ENCODE results near the gene UTS2B.
A peak's percentile ranks its signal among the peaks of the same experiment; 100 is the strongest.
"Not testable (repeated sequence)": the region's sequence is repeated elsewhere in the genome, so short reads cannot be mapped to it uniquely, and the experiment has no call there.

UTS2B gene

DNA sequence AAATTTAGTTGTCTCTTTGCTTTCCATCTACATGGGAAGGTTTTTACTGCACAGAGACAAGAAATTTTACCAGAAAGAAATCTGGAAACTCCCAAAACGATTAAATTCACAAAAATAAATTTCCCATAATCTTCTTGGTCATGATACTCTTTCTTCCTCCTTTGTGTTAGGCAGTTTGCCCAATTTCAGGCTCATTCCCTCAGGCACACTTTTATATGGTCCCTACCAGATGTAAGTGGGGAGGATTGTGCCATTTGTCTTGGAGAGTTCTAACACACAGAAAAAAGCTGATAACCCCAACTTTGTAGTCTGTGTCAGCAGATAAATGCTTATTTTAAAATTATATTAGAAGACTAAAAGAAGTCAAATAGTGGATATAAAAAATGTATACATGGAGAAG lies 50.2 kb downstream of the UTS2B start:
- DNase-seq (ENCODE audit: low spot score), result no peak

DNA sequence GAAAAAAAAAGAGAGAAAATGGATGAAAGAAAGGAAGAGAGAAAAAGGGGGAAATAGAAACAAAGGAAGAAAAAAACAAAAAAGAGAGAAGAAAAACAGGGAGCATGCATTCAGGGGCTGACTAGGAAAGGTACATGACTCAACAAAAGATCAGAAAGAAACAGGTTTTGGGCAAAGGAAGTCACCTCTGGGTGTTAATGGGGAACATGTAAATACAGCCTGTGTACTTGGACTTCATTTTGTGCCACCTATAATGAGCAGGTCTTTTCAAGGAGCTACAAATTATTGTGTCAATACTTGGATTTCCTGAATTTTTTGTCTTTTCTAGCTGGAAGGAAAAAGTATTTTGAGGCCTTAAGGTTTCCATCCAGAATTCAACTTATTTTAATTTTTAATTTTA lies 54.6 kb downstream of the UTS2B start:
- no peak for DNase-seq (ENCODE audit: low spot score)

DNA sequence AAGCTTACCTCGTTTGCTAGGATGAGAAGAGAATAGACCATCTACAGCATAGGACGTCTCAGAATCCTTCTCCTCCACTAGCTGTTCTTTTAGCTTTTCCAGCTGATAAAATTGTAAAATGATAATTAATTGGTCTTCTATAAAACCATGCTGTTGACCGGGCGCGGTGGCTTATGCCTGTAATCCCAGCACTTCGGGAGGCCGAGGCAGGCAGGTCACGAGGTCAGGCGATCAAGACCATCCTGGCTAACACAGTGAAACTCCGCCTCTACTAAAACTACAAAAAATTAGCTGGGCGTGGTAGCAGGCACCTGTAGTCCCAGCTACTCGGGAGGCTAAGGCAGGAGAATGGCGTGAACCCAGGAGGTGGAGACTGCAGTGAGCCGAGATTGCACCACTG lies 55.1 kb downstream of the UTS2B start:
- not testable (repeated sequence) for DNase-seq (ENCODE audit: low spot score)

DNA sequence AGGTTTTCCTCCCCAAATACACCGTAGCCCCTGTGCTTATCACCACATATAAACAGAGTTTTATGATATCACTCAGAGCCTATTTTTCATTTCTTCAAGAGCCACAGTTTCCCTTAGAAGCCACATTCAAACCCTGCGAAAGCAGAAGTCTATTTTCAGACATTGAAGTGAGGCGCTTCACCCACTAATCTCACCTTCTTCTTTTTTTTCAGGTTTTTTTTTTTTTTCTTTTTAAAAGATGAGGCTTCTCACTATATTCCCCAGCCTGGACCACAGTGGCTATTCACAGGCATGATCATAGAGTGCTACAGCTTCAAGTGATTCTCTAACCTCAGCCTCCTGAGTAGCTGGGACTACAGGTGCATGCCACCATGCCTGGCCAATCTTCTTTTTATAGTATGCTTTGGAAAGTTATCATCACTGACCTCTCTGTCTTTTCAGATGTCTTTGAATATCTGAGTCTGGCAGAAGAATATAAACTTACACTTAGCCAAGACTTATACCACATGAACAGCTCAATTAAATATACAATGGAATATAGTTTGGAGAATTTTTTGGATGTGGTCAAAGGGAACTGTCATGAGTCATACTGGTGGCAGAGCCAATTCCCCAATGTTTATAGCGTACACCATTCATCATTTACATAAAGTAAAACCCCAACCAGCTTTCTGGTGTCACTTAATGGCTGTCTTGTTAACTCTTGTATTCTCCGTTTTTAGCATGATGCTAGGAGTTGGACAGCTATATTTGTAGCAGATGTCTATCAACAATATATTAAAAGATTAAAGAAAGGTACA lies 60.8 kb downstream of the UTS2B start:
- DNase-seq (ENCODE audit: low spot score), result no peak

DNA sequence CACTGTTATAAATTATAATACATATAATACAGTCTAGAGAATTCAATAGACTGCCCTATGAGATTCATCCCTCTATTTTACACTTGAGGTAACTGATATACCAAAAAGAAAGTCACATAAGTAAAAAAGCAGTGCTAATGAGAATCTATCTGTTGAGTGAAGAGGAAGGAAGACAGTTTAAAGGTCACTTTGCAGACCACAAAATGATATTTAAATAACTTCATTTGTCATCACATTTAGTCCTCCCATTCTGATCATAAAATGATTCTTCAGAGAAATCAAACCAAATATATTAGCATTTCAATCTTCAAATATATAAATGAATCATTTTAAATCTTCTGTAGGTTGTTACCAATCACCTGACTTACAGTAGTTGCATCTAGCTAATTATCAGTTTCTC lies 61.6 kb downstream of the UTS2B start:
- no peak for DNase-seq (ENCODE audit: low spot score)

DNA sequence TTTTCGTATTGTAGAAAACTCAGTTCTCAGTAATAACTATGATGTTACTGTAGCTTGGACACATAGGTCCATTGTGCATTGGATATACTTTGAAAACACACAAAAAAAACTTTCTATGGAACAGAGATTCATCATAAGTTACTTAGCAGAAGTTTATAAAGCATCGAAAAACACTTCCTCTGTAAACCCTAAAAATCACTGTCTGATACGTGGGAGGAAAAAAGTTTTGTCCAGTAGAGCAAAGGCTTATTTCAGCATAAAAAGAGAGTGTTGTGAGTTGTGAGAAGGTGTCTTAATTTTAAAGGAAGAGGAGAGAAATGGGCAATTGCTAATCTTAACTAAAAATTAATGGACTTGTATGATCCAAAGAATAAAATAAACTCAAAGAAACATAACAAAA lies 66.5 kb downstream of the UTS2B start:
- no peak for DNase-seq (ENCODE audit: low spot score)

DNA sequence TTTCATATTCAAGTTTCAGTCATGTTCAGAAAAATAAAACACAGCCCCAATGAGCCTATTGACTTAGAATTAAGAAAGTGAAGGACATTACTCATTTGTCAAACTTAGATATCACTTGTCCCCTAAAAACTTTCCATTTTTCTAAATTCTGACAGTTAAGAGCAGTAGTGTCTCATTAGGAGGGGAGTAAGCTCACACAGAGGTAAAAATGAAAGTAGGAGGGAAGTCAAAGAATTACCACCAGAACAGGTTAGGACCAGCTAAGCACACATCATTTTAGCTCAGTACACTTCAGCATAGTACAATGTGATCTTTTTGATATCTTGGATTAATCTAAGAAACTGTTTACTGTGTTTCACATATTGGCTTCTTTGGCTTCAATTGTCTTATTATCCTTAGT lies 67.0 kb downstream of the UTS2B start:
- DNase-seq (ENCODE audit: low spot score), result peak; percentile 8

DNA sequence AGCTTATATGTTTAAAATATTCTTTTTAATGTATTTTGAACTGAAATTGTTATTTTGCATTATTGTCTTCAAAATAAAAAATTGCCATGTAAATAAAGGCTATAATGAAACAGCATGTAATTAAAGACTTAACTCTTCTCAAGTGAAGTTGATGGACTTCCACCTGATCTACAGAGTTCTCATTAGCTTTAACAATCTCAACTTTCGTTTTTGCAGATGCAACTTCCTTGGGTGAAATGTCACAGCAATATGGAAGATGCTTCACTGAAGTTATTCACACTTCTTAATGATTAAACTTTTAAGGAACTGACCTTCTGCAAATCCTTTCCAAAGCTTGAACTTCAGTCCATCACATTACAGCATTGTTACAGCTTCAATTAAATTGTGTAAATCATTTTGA lies 67.7 kb downstream of the UTS2B start:
- DNase-seq (ENCODE audit: low spot score), result no peak

DNA sequence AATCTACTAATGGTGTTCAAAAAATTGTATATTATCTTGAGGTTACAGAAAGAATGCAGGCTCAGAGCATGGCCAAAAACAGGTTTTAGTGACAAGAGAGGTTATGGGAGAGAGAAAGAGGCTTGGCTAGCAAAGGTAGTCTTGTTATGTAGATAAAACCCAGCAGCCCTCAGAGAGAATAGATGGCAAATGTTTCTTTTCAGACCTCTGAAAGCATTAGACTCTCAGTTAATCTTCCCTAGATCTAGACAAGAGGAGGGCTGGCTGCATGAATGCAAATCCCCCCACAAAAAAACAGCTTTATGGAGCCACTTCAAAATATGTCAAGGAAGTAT lies 69.1 kb downstream of the UTS2B start:
- DNase-seq (ENCODE audit: low spot score), result no peak

DNA sequence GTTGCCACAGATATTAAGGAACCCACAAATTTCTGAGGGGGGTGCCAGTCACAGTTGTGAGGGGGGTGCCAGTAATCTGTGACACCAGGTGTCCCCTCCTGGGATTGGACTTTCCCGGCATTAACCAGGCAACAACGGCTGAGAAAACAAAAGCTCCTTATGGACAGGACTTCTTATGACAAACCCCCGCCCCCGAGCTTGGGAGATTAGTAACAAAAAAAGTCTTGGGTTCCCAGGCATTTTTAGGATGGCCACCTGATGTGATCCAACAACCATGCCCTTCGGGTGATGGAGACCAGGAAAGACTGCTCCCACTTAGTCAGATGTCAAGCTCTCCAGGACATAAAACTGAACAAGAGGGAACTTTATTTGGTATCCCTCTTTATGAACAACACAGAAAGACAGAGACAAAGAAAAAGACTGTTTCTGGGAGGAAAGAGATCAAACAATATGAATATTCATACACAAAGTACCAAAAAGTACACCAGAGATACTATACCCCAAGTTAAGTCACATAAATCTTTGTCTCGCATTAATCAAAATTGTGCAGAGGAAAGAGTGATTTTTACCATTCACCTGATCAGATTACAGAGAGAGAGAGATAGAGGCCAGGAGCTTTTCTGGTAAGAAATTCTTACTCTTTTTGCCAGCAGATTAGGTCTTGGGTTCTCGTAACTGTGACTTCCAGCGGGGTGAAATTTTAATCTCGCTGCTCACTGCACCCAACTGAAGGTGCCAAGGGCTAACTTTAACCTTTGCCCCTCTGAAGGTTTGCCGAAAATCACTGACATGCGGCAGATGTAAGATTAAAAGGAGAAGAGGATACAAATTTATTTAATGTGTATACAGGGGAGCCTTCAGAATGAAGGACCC lies 69.7 kb downstream of the UTS2B start:
- DNase-seq (ENCODE audit: low spot score), result no peak

DNA sequence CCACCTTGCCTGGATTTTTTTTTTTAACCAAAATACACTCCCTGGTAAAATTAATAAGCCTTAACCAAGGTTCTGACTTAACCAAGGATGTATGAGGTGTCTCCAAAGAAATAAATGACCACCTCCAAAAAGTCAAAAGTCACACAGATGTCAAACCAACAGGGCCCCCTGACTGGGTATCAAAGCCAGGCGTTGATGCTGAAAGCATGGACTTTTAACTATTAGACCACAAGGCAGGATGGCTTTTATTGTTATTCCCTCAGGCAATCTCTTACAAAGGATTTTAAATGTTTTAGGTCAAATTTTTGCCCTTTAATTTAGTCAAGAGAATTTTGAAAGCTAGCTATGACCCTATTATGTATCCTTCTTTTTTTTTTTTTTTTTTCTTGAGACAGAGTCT lies 70.8 kb downstream of the UTS2B start:
- DNase-seq (ENCODE audit: low spot score), result no peak

DNA sequence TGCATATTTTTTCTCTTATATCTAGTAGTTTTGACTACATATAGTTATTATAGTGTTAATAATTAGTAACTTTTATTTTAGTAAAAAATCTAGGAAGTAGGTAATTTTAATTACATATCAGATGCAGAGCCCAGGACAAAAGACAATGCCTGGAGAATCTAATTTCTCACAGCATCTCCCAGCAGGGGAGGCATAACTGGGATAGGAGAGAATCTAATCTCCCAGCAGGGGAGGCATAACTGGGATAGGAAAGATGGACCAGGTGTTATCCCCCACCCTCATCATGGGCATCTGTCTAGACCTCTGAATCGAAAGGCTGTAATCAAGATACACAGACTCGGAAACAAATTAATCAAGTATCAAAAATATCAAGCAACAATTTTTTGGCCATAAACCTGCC lies 73.0 kb downstream of the UTS2B start:
- no peak for DNase-seq (ENCODE audit: low spot score)

DNA sequence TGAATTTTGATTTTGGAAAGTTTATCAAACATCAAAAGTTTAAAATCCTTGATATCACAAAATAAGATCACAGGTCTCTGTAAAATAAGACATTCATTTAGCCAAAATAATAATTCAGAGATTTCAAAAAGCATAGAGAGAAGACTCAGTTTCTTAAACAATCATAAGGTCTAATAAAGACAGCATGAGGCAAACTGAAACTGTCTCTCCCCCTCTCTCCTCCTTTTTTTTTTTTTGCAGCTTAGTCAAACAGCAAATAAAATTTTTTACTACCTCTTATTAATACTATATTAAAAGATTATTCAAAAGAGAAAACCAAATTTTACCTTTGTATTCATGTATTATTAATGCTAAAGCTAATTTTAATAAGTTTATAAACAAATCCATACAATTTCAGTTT lies 73.9 kb downstream of the UTS2B start:
- DNase-seq (ENCODE audit: low spot score), result no peak

DNA sequence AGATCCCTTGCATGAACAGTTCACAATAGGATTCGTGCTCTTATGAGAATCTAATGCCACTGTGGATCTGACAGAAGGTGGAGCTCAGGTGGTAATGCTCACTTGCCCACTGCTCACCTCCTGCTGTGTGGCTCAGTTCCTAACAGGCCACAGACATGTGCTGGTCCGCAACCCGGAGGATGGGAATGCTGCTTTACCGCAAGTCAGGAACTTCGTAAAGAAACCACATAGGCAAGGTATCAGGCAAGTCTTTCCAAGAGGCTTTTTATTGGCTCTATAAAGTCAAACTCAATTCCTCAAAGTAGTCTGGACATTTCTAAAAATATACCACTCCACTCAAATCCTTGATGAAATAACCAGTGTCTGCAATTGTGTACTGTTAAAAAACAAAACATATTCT lies 75.2 kb downstream of the UTS2B start:
- no peak for DNase-seq (ENCODE audit: low spot score)

DNA sequence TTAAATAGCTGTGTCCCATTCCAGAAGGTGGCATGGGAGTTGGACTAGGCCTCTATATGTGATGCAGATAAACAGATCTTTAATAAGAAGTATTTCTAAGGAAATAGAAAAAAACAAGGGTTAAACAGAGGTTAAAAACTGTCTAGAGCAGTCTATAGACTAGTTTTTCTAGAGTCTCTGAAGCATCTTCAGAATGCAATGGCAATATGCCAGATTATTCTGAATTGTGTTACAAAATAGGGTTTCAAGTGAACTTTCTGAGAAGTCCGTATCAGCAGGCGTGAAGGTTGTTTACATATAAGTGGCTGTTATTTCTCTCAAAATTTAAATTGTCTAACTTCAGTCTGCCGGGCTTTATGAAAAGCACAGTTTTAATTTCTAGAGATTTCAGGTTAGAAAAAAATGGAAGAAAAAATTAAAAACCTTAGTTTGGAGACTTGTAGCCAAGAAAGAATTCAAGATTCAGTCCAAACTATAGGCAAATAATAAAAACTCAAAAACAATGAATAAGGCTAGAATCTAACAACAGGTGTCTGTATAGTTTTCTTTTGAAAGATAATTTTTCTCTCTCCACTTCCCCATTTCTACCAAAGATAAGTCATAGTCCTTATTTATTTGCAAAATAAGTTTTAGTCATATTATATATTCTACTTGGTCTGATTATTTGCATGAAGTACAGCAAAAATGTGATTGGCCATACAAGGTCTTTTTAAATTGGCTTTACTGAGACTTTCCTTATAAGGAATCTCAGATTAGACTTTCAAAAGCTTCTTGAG lies 76.0 kb downstream of the UTS2B start:
- no peak for DNase-seq (ENCODE audit: low spot score)

DNA sequence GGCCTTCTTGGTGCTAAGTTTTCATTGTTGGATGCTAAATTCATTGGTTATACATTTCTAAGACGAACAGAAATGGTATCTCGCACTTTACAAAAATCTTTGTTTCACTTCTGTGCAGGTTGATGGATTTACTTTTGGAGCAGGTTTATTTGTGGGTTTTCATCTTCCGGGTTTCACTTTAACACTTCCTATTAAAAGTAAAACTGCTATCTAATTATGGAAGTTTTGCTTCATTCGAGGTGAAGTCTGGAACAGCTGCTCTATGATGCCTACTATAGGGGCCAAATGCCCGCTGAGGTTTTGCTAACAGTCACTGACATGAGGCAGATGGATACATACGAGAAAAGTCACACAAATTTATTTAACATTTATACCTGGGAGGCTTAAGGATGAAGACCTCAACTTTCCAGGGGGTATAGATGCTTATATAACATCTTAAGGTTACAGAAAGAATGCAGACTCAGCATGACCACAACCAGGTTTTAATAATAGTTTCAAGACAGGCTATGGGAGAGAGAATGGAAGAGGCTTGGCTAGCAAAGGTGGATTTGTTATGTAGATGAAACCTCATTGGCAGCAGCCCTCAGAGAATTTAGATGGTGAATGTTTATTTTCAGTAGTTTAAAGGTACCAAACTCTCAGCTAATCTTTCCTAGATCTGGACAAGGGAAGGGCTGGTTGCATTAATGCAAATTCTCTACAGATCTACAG lies 77.1 kb downstream of the UTS2B start:
- no peak for DNase-seq (ENCODE audit: low spot score)

DNA sequence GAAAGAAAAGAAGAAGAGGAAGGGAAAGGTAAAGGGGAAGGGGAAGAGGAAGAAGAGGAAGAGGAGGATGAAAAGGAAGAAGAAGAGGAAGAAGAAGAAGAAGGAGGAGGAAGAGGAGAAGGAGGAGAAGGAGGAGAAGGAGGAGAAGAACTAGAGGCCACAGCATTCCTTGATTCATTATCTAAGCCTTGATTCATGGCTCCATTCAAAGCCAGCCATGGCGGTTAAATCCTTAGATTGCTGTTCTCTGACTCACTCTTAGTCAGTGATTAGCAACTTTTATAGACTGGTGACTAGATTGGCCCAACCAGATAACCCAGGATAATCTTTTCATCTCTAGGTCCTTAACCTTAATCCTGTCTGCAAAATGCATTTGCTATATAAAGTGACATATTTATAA lies 83.7 kb downstream of the UTS2B start:
- DNase-seq (ENCODE audit: low spot score), result peak; percentile 47

DNA sequence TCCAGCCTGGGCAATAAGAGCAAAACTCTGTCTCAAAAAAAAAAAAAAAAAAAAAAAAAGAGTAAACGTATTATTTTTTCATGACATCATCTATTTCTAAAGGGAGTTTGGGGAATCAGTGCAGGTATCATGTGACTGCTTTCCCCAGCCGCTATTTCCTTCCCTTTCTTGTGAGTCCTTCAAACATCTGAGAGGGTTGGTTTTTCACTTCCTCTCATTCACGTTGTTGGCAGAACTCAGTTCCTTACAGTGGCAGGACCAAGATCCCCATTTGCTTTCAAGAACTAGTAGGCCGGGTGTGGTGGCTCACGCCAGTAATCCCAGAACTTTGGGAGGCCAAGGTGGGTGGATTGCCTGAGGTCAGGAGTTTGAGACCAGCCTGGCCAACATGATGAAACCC lies 84.3 kb downstream of the UTS2B start:
- DNase-seq (ENCODE audit: low spot score), result not testable (repeated sequence)

DNA sequence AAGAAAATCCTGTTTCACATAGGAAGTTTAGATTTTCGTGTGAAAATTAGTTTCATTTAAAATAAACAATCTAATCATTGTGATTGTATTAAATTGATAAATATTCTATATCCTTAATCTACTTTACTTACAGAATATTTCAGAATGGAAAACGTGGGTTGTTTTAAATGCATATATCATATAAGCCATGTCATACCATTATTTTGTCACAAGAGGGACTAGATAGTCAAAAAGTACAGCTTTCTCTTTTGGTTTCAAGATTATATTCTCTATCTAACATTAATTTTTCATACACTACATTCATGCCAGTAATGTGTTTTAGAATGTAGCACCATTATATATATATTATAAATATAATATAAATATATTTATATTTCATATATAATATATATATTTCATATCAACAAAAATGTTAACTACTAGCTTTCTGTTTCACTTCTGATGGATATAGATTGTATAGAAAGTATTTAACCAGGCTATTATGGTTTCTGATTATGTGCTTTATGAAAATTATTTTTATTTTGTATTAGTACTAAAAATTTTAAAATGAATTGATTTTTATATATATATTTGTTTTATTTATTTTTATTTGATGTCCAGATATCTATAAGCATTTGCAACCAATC lies 86.0 kb downstream of the UTS2B start:
- peak; percentile 40 for DNase-seq (ENCODE audit: low spot score)

DNA sequence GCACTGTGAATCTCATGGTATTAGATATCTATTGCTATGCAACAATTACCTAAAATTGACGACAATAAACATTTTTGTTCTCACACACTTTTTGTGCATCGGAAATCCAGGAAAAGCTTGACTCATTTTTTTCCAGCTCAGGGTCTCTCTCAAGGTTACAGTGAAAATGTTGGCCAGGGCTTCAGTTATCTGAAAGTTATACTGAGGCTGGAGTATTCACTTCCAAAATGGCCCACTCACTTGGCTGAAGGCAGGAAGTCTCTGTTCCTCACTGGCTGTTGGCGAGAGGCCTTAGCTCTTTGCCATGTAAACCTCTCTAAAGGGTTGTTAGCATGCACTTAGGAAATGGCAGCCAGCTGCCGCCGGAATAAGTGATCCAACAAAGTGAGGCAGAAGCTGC lies 89.8 kb downstream of the UTS2B start:
- no peak for DNase-seq (ENCODE audit: low spot score)

DNA sequence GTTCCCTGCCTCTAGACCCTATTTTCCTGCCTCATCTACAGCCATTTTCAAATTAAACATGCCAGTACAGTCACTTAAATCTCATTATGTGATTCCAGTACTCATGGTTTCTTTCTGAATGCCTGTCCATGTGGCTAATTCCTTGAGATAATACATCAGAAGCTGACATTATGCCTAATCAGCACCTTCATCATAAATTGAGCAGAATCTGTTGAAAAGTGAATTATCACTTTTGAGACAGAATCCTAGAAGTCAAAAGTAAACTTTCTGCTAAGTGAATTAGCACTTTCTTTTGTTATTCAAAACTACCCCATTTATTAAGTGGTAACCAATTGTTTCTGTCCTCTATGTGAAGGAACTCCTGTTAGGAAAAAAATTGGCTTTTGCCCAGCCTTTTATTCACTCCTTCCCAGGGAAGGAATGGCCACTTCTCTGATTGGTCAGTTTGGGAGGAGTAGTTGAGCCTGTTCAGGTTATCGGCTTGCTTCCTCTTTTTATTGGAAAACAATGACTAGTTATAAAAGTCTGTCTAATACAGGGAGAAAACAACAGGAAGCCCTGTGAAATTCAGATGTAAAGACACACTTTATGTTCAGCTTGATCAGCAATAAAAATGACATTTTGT lies 90.8 kb downstream of the UTS2B start:
- DNase-seq (ENCODE audit: low spot score), result no peak
